HepG2 (cell line): Measurements from ENCODE around the gene MDH1. TPM values are rescaled to one million over a fixed set of nuclear protein-coding genes. Genes with fewer than 3 reads are reported as not detected.

Source experiments
- ATAC-seq: fragments of 200-7000 bp; cut with Tn5 transposase; 3 replicates; pipeline ENCODE4 v1.9.1; 2020; ENCODE audit warnings: mild to moderate bottlenecking, moderate library complexity
- BruUV-seq: library from RNA; stranded (reverse); fragments of 400-500 nt; replicated peaks from 2 replicates; lab custom pipeline; 2021; lab: Mats Ljungman, UMichigan
- CTCF ChIA-PET: fragments of 300-600 bp; formaldehyde crosslinking; extraction: SDS; loops from one replicate; lab custom pipeline; 2021; ENCODE audit warnings: low total read pairs, inconsistent platforms, low intra/inter-chr PET ratio; lab: Yijun Ruan, JAX
- POLR2A ChIA-PET: fragments of 350-600 bp; sonication (Branson Sonifier 250); formaldehyde crosslinking; loops from one replicate; lab custom pipeline; 2020; ENCODE audit warnings: antibody characterized with exemption, inconsistent platforms; lab: Yijun Ruan, JAX
- DNase-seq: peaks from one replicate; pipeline ENCODE4 v3.0.0-alpha.2; 2015; ENCODE audit warnings: low spot score
- FAIRE-seq: peaks from 3 replicates; lab custom pipeline; 2011; peaks lifted over from hg19 to GRCh38; lab: Jason Lieb, UNC
- H2AFZ ChIP-seq: one replicate; pipeline ENCODE4 v1.6.1; 2011; ENCODE audit warnings: low read length, inconsistent platforms
- H3K27ac ChIP-seq: fragments of 300-600 bp; 3 replicates; pipeline ENCODE4 v1.8.0; 2011; ENCODE audit warnings: mixed run types, mild to moderate bottlenecking, mixed read lengths, low read length, inconsistent platforms; ENCODE audit not compliant: insufficient read depth; ENCODE audit errors: extremely low read length
- H3K27me3 ChIP-seq, 2 experiments: fragments of 200-600 bp in 1 of 2; 2 replicates in 1 of 2; 3 replicates in 1 of 2; pipeline versions ENCODE4 v1.6.0 to v1.8.0; 2011; ENCODE audit warnings: low read length in 2 of 2, mild to moderate bottlenecking in 2 of 2, moderate library complexity in 2 of 2, inconsistent platforms in 1 of 2; ENCODE audit not compliant: insufficient read depth in 2 of 2, control insufficient read depth in 1 of 2
- H3K36me3 ChIP-seq, 2 experiments: fragments of 200-600 bp in 1 of 2; replicated peaks in 1 of 2; 2 replicates in 1 of 2; 3 replicates in 1 of 2; pipeline versions ENCODE4 v1.5.1 to v1.8.0; 2011; ENCODE audit warnings: low read length in 2 of 2, inconsistent platforms in 1 of 2; ENCODE audit not compliant: insufficient read depth in 2 of 2, control insufficient read depth in 1 of 2
- H3K4me1 ChIP-seq: 2 replicates; pipeline ENCODE4 v1.5.1; 2012; ENCODE audit warnings: low read length, inconsistent platforms; ENCODE audit not compliant: insufficient read depth
- H3K4me2 ChIP-seq: 2 replicates; pipeline ENCODE4 v1.6.0; 2011; ENCODE audit warnings: low read depth, low read length, inconsistent platforms
- H3K4me3 ChIP-seq, 3 experiments: fragments of 200-600 bp in 1 of 3; sonication (generic), shearing (Covaris generic) in 1 of 3; replicated peaks in 1 of 3; 2 replicates each; pipeline ENCODE4 v1.5.1; 2011 to 2016; ENCODE audit warnings: low read length in 3 of 3, inconsistent platforms in 2 of 3, low read depth in 2 of 3, mild to moderate bottlenecking in 2 of 3, control low read depth in 1 of 3, mixed read lengths in 1 of 3; ENCODE audit not compliant: insufficient read depth in 1 of 3
- H3K79me2 ChIP-seq: one replicate; pipeline ENCODE4 v1.6.1; 2011; ENCODE audit warnings: low read length, inconsistent platforms; ENCODE audit not compliant: insufficient read depth
- H3K9ac ChIP-seq: 2 replicates; pipeline ENCODE4 v1.6.0; 2011; ENCODE audit warnings: mild to moderate bottlenecking, low read depth, low read length, inconsistent platforms; ENCODE audit not compliant: insufficient read depth
- H3K9me3 ChIP-seq: 2 replicates; pipeline ENCODE4 v1.5.1; 2012; ENCODE audit warnings: mild to moderate bottlenecking, low read length
- H4K20me1 ChIP-seq: 2 replicates; pipeline ENCODE4 v1.6.0; 2011; ENCODE audit warnings: inconsistent platforms, mild to moderate bottlenecking, low read length, moderate library complexity; ENCODE audit not compliant: insufficient read depth
- FLYWCH1 ChIP-seq: sonication (generic); formaldehyde crosslinking; IDR thresholded peaks from 2 replicates; pipeline ENCODE4 v1.8.1; 2023; ENCODE audit warnings: mild to moderate bottlenecking, missing genetic modification reagents
- IRF2 ChIP-seq: IDR thresholded peaks from 2 replicates; pipeline ENCODE4 v1.6.1; 2018; ENCODE audit warnings: missing genetic modification reagents, missing compliant biosample characterization
- KDM2A ChIP-seq: sonication (generic); formaldehyde crosslinking; IDR thresholded peaks from 2 replicates; pipeline ENCODE4 v1.4.0; 2020; ENCODE audit warnings: low read depth, missing genetic modification reagents, borderline replicate concordance
- SMARCE1 ChIP-seq: fragments of 450-650 bp; IDR thresholded peaks from 2 replicates; pipeline ENCODE4 v1.6.1; 2017; ENCODE audit warnings: borderline replicate concordance
- ZFAT ChIP-seq: sonication (generic); formaldehyde crosslinking; conservative IDR thresholded peaks from 2 replicates; pipeline ENCODE4 v1.8.1; 2023; ENCODE audit warnings: missing genetic modification reagents, inconsistent platforms
- ZNF441 ChIP-seq: sonication (generic); formaldehyde crosslinking; IDR thresholded peaks from 2 replicates; pipeline ENCODE4 v1.7.0; 2021; ENCODE audit warnings: missing genetic modification reagents, borderline replicate concordance
- WGBS: methylation state at CpG from one replicate; pipeline ENCODE4 v1.1.6; 2017; ENCODE audit warnings: low lambda C conversion rate; 5-methylcytosine and 5-hydroxymethylcytosine counted together
- in situ Hi-C: cut with HindIII; loops from 2 replicates; pipeline ENCODE4 v1.10.0; 2017; ENCODE audit warnings: low pct_unique_long_range_greater_than_20kb; ENCODE audit not compliant: extremely low pct_ligation_motif_present
- intact Hi-C: fragments of 100-400 bp; cut with micrococcal nuclease; formaldehyde crosslinking; loops from one replicate; pipeline ENCODE4 v1.10.0; 2022; ENCODE audit not compliant: unreplicated experiment
- polyA plus RNA-seq, 8 experiments: library from polyadenylated mRNA; depleted of rRNA in 3 of 8; stranded (reverse) in 7 of 8; unstranded in 1 of 8; fragments of >200 nt; fragmentation: Illumina TruSeq in 4 of 8; extraction: Trizol in 4 of 8; gene quantifications; 2 replicates each; pipeline versions ENCODE4 v1.2.1 to v1.2.3, GENCODE V29; 2011 to 2016; ENCODE audit warnings: low read depth in 4 of 8, missing spikeins in 1 of 8, mixed read lengths in 1 of 8; ENCODE audit not compliant: insufficient read depth in 1 of 8
- total RNA-seq, 5 experiments: library from RNA; depleted of rRNA; stranded (reverse); fragments of >200 nt; fragmentation: Illumina TruSeq; extraction: Trizol; gene quantifications; 2 replicates each; pipeline ENCODE4 v1.2.3, GENCODE V29; 2016; ENCODE audit warnings: low read depth in 1 of 5
- TF ChIP-seq, protein P1 (sequence below): sonication (generic); formaldehyde crosslinking; IDR thresholded peaks from 2 replicates; pipeline ENCODE4 v1.4.0; 2020; ENCODE audit warnings: mild to moderate bottlenecking, missing genetic modification reagents
- TF ChIP-seq, protein P2 (sequence below): sonication (generic); formaldehyde crosslinking; IDR thresholded peaks from 2 replicates; pipeline ENCODE4 v1.8.0; 2022; ENCODE audit warnings: mild to moderate bottlenecking, missing genetic modification reagents, moderate library complexity
- TF ChIP-seq, protein P3 (sequence below): sonication (generic); formaldehyde crosslinking; IDR thresholded peaks from 2 replicates; pipeline ENCODE4 v1.5.0; 2020; ENCODE audit warnings: mild to moderate bottlenecking, missing genetic modification reagents
- TF ChIP-seq, protein P4 (sequence below): IDR thresholded peaks from 2 replicates; pipeline ENCODE4 v1.6.1; 2016; ENCODE audit warnings: low read depth

The MDH1 gene
- total and polyA plus RNA-seq, 2 of the 13 experiments (the other 11 are each of a cell fraction or from before 2014, with no cell fraction given): 293 to 415 TPM

DNA sequence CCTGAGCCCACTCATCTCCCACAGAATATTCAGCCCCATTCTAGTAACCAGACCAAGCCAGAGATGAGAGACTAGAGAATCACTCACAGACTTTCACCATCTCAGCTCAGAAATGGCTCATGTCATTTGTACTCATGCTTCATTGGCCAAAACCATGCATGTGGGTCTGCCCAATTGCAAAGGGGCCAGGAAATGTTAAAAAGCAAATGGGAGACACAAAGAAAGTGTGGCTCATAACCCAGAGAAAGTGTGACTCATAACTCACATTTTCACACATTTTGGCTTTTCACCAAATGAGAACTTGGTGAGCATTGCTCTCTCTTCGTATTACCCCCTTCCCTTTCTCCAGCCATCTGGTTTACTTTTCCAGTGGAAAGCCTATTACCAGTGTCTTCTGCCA is 66.2 kb downstream of the MDH1 start:
- no peak overlapping the region for H3K9ac ChIP-seq
- ATAC-seq (no peak), FAIRE-seq (no peak), DNase-seq (no peak)
- H3K36me3 ChIP-seq: no peaks in the 10 kb centered on the region
- H3K9me3 ChIP-seq: no peaks in the 10 kb centered on the region
- H4K20me1 ChIP-seq: no peaks in the 10 kb centered on the region
- H3K4me2 ChIP-seq: no peak overlapping the region
- in situ Hi-C loops: no loop called here
- CTCF ChIA-PET: no interaction called here
- intact Hi-C loops: no loop called here
- H3K27ac ChIP-seq: no peak overlapping the region
- BruUV-seq: no TSS peak
- H3K27me3 ChIP-seq: no peaks in the 10 kb centered on the region
- no peaks in the 10 kb centered on the region for H3K4me1 ChIP-seq
- H3K79me2 ChIP-seq: no peaks in the 10 kb centered on the region
- no peak overlapping the region for H2AFZ ChIP-seq
- POLR2A ChIA-PET: no interaction called here
- no peak overlapping the region for H3K4me3 ChIP-seq
- 30% methylated on average over 1 of the region's 1 CpG for WGBS
- TF ChIP-seq FLYWCH1 (CRISPR knock-in tag) (no peak), SMARCE1 (no peak), ZNF441 (CRISPR knock-in tag) (no peak), IRF2 (CRISPR knock-in tag) (no peak), ZFAT (no peak), KDM2A (CRISPR knock-in tag) (no peak)
- TF ChIP-seq, protein P1, sequence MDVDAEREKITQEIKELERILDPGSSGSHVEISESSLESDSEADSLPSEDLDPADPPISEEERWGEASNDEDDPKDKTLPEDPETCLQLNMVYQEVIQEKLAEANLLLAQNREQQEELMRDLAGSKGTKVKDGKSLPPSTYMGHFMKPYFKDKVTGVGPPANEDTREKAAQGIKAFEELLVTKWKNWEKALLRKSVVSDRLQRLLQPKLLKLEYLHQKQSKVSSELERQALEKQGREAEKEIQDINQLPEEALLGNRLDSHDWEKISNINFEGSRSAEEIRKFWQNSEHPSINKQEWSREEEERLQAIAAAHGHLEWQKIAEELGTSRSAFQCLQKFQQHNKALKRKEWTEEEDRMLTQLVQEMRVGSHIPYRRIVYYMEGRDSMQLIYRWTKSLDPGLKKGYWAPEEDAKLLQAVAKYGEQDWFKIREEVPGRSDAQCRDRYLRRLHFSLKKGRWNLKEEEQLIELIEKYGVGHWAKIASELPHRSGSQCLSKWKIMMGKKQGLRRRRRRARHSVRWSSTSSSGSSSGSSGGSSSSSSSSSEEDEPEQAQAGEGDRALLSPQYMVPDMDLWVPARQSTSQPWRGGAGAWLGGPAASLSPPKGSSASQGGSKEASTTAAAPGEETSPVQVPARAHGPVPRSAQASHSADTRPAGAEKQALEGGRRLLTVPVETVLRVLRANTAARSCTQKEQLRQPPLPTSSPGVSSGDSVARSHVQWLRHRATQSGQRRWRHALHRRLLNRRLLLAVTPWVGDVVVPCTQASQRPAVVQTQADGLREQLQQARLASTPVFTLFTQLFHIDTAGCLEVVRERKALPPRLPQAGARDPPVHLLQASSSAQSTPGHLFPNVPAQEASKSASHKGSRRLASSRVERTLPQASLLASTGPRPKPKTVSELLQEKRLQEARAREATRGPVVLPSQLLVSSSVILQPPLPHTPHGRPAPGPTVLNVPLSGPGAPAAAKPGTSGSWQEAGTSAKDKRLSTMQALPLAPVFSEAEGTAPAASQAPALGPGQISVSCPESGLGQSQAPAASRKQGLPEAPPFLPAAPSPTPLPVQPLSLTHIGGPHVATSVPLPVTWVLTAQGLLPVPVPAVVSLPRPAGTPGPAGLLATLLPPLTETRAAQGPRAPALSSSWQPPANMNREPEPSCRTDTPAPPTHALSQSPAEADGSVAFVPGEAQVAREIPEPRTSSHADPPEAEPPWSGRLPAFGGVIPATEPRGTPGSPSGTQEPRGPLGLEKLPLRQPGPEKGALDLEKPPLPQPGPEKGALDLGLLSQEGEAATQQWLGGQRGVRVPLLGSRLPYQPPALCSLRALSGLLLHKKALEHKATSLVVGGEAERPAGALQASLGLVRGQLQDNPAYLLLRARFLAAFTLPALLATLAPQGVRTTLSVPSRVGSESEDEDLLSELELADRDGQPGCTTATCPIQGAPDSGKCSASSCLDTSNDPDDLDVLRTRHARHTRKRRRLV: no peak
- TF ChIP-seq, protein P2, sequence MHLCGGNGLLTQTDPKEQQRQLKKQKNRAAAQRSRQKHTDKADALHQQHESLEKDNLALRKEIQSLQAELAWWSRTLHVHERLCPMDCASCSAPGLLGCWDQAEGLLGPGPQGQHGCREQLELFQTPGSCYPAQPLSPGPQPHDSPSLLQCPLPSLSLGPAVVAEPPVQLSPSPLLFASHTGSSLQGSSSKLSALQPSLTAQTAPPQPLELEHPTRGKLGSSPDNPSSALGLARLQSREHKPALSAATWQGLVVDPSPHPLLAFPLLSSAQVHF (CRISPR knock-in tag): no peak
- TF ChIP-seq, protein P3, sequence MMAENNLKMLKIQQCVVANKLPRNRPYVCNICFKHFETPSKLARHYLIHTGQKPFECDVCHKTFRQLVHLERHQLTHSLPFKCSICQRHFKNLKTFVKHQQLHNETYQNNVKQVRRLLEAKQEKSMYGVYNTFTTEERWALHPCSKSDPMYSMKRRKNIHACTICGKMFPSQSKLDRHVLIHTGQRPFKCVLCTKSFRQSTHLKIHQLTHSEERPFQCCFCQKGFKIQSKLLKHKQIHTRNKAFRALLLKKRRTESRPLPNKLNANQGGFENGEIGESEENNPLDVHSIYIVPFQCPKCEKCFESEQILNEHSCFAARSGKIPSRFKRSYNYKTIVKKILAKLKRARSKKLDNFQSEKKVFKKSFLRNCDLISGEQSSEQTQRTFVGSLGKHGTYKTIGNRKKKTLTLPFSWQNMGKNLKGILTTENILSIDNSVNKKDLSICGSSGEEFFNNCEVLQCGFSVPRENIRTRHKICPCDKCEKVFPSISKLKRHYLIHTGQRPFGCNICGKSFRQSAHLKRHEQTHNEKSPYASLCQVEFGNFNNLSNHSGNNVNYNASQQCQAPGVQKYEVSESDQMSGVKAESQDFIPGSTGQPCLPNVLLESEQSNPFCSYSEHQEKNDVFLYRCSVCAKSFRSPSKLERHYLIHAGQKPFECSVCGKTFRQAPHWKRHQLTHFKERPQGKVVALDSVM (CRISPR knock-in tag): no peak
- TF ChIP-seq, protein P4, sequence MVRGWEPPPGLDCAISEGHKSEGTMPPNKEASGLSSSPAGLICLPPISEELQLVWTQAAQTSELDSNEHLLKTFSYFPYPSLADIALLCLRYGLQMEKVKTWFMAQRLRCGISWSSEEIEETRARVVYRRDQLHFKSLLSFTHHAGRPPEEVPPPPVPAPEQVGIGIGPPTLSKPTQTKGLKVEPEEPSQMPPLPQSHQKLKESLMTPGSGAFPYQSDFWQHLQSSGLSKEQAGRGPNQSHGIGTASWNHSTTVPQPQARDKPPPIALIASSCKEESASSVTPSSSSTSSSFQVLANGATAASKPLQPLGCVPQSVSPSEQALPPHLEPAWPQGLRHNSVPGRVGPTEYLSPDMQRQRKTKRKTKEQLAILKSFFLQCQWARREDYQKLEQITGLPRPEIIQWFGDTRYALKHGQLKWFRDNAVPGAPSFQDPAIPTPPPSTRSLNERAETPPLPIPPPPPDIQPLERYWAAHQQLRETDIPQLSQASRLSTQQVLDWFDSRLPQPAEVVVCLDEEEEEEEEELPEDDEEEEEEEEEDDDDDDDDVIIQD (CRISPR knock-in tag): no peak
